GM18868 (cell line): Measurements from ENCODE around the gene TMEM131.
"Not testable (repeated sequence)": the region's sequence is repeated elsewhere in the genome, so short reads cannot be mapped to it uniquely, and the experiment has no call there.

Source experiments
- ATAC-seq: cut with Tn5 transposase; IDR thresholded peaks from one replicate; pipeline ENCODE4 v1.9.1; 2021; ENCODE audit warnings: mild to moderate bottlenecking, moderate library complexity; ENCODE audit not compliant: unreplicated experiment

Gene TMEM131

DNA sequence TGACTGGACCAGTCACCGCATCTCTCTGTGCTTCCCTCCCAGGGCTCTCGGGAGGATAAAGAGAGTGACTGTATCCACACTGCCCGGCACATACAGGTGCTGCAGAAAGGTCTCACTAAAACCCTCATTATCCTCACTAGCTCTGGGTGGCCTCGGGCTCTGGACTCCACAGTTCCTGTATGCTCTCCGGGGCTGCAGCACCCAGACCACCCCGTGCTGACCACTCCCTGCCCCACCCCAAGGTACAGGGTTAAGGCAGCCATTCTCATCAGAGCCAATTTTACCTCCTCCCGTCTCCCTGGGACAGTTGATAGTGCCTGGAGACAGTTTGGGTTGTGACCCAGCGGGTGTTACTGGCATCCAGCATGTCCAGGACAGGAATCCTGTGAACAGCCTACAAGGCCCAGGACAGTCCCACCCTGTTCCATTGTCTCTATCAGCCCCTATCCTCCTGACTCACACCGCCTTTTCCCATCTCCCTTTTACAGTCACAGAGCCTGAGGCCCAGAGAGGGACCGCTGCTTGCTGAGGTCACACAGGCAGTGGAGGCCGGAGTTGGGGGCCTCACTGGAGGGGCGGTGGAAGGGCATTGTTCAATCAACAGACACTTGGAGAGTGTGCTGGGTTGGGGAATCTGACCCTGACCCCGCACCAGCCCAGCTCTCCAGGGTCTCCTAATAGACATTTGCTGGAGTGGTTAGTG is 280.6 kb downstream of the TMEM131 start:
- no peak for ATAC-seq

DNA sequence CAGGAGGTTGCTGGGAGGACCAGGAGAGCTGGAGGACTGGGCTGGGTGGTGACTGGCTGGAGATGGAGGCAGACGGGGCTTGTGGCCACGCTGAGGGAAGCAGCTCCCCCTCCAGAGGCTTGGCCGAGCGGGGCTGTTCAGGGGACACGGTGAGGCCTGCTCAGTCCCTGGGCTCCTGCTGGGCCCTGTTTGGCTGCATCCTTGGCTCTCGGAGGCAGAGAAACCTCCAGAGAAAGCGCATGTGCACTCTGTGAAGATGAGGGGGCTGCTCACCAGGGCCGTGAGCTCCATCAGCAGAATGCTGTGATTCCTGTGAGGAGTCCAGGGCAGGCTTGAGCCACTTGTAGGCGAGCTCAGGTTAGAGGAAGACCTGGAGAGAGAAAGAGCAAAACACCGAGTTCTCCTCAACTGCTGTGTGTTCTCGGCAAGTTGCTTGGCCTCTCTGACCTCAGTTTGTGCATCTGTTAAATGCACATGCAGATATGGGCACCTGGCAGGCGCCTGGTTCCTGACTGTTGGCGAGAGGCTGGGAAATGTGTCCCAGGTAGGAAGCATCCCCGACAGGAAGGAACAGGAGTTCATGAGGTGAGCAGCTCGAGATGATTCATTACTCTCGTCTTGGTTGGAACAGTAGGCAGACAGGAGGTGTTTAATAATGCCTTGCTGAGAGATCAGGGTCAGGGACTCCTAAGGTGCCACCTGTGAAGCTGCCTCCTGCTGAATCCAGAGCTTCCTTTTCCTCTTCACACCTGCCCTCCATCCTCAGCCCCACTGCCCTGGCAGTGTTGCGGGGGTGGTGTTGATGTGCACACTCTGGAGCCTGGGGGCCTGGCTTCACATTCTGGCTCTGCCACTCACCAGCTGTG is 281.4 kb downstream of the TMEM131 start:
- ATAC-seq: no peak

DNA sequence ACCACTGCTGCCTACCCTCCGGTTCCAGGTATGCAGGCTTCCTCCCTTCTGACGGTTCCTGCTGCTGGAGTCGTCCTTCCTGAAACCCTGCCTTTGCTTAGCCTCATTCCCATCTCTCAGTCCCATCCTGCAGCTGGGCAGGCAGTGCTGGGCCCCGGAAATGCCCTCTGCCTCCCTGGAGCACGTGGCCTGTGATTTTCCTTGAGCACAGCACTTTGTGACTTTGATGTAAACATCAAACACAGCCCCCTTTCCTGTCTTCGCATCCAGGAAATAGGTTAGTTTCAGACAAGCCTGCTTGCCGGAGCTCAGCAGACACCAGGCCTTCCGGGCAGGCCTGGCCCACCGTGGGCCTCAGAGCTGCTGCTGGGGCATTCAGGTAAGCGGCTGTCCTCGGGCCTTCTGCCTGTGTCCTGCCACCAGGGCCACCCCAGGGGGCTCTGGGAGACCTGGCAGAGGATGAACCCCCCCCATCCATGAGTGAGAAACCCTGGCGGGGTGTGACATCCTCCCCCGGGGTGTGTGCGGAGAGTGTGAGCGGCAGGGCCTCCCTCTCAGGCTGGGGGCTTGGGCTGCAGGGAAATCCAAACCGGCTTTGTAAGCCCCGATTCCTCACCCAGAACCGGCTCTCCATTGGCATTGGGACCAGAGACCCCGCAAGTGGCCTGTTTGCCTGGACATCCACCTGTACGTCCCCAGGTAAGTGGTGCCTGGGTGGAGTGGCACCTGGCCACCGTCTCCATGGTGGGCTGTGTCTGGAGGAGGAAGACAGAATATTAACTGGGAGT is 282.3 kb downstream of the TMEM131 start, which contains the start of gene ZAP70:
ZAP70 (plus strand) TSS at position 281 of the 788 bp plus-strand sequence. CDS start 10,461 bp downstream, outside the sequence.
- ATAC-seq: no peak

- ATAC-seq: no peak
Observed at GRCh38 chr2:97712693-97713295, 283.0 kb downstream of the TMEM131 start.

DNA sequence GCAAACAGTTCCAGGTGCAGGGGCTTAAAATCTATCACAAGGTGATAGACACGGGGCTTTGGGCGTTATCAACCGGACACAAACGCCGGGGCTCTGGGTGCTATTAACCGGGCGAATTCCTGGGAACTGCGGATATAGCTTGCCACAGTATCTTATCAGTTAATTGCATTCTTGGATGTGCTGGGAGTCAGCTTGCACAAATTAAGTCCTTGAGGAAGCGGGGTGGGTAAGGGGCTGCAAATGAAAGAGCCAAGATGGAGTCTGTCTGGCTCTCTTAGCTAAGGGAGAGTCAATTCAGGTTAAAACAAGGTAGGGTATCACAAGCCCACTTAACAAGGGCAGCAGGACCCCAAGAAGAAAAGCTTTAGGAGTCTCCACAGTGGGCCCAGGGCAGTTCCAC is 283.6 kb downstream of the TMEM131 start:
- ATAC-seq: not testable (repeated sequence)

GRCh38 chr2:97711394-97711711 is 284.4 kb downstream of the TMEM131 start:
- no peak for ATAC-seq

DNA sequence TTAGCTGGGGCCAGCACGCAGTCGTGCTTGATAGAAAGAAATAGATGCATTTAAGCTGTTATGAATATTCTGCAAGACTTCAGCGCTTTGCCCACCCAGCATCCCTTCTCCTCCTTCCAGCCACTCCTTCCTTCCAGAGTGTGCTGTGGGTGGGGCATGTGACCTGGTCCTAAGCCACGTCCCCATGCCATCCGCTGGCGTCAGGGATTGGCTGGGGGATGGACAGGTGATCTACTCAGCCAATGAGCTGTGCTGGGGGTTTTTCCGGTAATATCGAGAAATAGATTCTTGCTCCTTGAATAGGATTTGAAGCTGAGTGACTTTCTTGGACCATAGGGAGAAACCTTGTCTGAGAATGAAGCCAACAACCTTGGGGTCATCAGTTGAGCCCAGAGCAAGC is 287.1 kb downstream of the TMEM131 start:
- ATAC-seq: no peak

DNA sequence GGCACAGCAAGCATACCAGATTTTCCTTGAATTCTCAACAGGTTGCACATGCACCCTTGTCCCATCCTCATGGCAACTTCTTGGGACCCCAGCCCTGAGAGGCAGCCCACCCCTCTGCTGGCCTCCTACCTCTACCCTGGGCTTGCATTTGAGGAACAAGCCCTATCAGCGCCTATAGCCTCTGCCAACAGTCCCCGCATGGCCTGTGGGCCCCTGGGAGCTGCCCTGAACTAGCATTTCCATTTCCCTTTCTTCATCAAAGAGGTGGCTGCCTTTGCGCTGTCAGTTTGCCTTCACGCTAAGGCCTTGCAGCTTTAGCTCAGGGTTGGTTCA is 287.7 kb downstream of the TMEM131 start:
- ATAC-seq: no peak

- no peak for ATAC-seq
Observed at GRCh38 chr2:97707362-97708047, 288.2 kb downstream of the TMEM131 start.

DNA sequence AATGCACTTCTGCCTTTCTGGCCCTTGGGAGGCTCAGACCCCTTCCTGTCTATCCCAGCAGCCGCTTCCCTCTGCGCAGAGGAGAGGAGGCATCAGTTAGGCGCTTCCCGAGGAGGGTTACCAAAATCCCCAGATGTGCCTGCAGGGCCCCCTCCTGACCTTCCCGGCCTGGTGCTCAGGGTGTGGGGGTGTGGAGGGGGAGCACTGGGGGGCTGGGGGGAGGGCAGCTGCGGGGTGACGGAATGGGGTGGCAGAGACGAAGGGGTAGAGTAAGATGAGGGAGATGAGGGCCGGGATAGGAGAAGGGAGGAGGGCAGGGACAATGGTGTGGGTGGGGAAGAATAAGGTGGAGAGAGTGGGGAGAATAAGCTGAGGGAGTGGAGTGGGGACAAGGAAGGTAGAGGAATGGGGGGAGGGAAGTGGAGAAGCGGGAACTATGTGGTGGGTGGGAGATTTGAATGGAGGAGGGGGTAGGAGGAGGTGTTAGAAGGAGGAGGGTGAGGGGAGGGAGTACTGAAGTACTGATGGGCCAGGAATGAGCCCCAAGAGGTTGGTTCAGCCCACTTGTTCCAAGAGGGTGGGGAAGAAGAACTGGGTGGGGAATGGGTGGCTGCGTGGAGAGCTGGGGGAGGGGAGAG is 288.9 kb downstream of the TMEM131 start:
- ATAC-seq: no peak
